GM19025 (cell line): Measurements from ENCODE around the gene SH3PXD2B.
"Not testable (repeated sequence)": the region's sequence is repeated elsewhere in the genome, so short reads cannot be mapped to it uniquely, and the experiment has no call there.

ENCODE experiments used
- ATAC-seq: cut with Tn5 transposase; IDR thresholded peaks from one replicate; pipeline ENCODE4 v1.9.1; 2021; ENCODE audit warnings: mild to moderate bottlenecking, low read depth, moderate library complexity; ENCODE audit not compliant: unreplicated experiment

SH3PXD2B gene

DNA sequence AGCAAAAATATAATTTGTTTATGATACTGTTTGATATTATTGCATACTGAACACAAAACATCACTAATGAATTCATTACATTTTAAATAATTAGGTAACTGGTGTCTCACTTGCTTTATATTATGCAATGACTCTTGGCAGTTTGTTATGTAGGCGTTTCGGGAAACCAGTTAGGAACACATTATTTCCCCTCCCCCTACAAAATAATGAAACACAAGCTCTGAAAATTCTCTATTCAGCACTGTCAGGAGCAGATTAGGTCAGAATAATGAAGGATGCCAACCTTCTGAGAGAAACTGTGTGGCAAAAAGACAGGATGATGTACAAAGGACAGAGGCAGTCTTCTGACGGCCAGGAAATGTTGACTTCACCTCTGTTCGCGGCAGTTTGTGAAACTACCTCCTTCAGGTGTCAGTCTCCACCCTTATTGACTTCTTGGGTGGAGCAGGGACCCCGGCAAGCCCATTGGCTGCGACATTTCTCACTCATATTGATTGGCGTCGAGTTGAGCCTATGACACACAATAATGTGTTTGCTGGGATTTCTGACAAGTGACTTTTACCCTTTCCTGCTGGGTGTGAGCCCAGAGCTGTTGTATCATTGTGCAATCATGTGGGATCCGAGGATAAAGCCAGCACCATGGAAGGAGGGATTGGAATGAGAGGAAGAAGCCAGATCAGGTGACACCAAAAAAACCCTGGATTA lies 33.9 kb downstream of the SH3PXD2B start:
- no peak for ATAC-seq

DNA sequence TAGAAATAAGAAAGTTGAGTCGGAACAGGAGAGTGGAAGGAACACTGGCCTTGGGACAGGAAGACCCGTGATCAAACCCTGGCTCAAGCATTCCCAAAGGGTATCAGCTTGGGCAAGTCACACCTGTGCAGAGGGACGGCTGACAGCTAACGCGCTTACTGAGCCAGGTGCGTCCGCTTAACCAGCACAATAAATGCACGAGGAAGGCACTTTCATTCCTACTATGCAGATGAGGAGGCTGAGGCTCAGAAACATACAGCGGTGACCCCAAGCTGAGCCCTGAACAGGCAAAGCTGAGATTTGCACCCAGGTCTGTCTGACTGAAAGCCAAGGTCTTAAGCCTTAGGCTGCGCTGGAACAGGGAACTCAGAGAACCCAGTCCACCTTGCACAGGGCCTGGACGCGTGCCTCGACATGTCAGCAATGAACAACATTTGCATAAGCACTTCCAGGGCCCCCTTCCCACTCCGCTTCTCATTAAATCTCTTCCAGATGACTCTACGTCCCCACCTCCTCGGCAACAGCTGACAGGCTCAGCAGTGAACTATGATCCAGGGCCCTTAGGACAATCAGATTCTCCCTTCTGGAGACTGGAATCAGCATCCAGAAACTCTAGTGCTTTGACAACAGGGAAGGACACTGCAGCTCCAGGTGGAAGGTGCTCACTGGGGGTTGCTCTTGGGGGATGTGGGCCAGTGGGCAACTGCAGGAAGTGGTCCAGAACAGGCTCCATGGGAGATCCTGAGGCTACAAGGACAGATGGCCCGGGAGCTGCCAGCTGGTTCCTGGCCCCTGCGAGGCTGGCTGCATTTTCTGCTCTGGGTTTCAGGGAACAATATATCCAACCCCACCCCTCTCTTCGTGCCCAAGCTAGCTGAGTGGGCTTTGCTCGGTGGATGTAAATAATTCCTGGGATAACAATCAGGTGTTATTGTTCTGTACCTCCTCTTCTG lies 35.2 kb downstream of the SH3PXD2B start:
- ATAC-seq: no peak

DNA sequence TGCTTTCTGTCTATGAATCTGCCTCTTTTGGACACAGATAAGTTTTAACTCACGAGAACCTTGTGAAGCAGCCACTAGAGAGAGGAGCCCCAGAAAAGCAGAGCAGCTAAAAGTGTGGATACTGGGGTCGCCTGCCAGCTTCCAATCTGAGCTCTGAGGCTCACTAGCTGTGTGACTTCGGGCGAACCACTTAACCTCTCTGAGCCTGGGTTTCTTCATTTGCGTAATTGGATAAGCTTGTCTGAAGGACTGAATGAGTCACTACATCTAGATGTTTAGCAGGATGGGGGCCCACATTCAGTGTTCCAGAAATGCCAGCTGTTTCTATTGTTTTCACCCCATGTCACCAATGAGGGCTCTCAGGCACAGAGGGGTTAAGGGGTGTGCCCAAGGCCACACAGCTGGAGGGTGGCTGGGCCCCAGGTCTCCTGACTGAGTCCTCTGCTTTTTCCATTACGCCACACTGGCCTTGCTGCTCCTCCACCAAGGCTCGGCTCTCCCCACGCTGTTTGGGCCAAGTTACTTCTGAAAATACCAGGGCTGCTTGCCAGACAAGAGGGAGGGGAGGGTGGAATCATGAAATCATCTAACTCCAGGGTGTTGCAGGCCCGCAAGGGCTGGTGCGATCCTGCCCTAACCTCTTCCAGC lies 36.2 kb downstream of the SH3PXD2B start:
- ATAC-seq: no peak

DNA sequence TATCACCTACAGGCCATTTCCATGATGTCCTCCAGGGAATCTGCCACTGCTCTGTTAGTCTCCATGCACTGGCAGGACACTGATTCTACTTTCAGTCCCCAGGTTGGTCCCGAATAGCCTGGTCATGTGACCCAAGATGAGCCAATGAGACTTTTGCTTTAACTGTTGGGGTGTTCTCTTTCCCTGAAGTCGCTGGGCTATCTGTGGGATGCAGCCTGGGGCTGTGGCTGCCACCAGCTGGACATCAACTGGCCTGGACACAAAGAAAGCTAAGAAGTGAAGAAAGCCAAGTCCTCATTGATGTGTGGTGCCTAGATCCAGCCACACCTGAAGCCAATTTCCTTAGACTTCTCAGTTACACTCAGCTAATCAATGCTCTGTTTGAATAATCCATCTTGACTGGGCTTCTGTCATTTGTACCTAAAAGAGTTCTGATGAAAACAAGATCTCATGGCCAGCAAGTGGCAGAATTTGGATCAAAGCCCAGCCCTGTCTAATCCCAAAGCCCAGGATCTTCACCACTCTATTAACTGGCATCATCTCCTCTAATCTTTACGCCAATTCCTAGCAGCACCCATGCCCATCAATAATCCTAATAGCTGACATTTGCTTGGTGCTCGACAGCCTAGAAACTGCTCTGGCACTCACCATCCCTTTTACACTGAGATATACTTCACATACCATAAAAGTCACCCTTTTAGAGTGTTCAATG lies 37.0 kb downstream of the SH3PXD2B start:
- no peak for ATAC-seq

DNA sequence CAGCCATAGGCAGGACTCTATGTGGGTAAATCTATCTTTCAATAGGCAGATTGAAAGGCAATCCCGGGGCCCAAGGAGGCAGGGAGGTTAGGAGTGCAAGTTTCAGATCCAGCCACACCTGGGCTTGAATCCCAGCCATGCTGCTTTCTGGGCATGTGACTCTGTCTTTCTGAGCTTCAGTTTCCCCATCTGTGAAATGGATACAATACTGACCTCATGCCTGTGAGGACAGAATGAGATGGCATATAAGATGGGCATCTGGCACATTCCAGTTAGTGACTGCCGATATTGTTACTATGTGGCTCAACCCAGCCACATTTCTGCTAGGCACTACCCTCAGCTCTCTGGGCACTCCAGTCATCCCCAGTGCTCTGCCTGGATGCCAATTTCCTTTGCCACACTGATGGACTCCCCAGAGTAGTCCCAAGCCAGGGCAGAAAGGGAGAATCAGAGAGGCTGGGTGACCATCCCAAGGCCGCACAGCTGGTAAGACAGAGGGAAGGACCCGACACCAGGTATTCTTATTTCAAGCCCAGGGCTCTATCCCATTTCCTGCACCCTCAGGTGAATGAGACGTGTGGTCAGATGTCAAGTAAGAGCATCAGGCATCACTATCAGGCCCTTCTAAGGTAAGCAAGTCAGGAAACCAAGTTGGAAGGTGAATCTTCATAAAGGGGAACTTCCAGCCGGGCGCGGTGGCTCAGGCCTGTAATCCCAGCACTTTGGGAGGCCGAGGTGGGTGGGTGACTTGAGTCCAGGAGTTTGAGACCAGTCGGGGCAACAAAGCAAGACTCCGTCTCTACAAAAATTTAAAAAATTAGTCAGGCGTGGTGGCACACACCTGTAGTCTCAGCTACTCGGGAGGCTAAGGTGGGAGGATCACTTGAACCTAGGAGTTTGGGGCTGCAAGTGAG lies 38.7 kb downstream of the SH3PXD2B start:
- ATAC-seq: no peak

DNA sequence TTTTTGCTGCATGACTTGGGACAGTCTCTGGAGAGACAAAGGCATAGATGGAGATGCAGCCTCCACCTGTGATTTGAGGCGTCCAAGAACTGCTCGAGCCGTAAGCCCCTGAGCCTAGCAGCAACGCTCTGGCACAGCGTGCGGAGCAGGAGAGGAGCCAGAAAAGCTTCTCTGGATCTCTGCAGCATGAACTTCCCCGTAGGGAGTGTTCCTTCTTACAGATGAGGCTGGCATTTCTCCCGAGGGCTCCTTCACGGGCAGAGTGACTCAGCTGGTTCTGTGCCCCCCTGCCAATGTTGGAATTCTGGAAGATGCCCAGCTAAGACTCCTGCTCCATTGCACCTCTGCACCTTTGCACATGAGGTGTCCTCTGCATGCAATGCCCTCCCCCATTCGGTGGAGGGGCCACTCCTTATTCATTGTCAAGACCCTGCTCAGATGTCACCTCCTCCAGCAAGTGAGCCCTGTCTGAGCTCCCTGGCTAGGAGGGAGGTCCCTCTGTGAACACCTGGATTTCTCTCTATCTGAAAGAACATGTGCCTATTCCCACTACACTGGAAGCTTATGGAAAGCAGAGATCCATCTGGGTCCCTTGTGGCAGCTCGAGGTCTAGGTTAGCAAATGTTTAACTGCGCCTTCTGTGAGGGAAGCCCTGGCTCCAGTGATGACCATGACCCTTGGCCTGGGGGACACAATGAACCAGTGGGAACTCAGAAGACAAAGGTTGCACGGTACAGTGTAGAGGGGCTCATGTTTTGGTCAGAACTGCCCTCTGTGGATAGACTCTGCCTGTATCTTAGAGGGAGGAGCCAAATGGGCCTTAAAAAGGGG lies 39.6 kb downstream of the SH3PXD2B start:
- no peak for ATAC-seq

DNA sequence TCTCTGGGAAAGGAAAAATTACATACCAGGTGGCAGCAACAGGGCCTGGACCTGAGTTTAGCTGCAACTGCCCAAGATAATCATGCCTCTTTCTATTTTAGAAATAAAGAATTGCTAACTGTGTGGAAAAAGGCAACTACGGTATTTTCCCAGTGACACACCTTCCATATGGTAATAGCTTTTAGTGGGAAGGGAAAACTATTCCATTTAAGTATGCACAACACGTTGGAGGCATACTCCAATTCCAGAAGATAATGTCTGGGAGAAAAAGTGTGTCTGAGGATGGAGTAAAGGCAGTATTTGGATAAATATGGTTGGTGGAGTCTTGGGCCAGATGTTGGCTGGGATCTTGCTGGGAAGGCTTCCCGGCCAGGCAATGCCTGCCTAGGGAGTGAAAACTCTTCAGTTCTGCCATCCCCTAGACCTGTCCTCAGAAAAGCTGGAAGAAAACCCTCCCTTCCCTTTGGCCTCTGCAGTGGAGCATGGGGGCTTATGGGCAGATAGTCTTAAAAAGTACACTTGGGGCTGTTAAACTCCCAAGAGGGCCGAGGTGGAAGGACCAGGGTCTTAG lies 40.6 kb downstream of the SH3PXD2B start:
- ATAC-seq: no peak

DNA sequence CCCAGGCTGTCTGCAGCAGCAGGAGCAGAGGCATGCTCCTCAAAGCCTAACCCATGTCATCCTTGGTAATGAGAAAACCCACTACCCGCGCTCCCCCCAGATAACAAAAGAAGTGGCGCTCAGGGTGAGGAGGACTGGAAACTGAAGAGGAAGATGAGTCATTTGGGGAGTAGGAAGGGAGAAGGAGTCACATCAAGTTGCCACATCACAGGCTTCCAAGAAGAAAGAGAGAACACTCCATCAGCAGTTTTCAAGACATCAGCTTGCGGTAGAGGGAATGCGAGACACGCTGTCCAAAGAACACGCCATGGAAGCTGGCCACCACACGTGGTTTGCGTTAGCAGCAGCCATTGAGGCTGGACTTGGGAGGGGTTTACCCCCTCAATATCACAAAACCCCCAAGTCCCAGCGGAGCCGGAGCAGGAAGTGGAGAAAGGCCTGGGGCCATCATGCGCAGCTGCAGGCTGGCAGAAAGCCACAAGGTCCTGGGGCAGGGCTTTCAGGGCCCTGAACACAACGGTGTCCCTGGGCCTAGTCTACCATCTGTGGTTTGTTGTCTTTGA lies 41.5 kb downstream of the SH3PXD2B start:
- ATAC-seq: no peak

DNA sequence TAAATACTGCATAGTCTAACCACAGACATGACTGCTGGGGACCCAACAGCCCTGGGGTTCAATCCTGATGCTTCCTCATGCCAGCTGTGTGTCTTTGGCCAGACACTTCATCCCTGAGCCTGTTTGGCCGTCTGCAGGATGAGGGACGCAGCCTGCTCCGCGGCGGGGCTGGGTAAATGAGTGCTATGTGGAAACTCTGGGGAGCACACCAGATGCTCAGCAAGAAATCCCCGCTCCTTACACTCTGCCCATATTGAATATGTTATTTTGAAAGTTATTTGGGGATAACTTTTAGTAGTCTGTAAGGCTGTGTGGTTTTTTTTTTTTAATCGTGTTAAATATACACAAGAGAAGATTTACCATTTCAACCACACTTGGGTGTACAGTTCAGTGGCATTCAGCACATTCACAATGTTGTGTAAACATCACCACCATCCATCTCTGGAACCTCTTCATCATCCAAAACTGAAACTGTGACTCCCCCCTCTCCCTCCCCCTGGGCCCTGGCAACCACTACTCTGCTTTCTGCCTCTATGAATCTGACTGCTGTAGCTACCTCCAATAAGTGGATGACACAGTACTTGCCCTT lies 42.7 kb downstream of the SH3PXD2B start:
- ATAC-seq: no peak

DNA sequence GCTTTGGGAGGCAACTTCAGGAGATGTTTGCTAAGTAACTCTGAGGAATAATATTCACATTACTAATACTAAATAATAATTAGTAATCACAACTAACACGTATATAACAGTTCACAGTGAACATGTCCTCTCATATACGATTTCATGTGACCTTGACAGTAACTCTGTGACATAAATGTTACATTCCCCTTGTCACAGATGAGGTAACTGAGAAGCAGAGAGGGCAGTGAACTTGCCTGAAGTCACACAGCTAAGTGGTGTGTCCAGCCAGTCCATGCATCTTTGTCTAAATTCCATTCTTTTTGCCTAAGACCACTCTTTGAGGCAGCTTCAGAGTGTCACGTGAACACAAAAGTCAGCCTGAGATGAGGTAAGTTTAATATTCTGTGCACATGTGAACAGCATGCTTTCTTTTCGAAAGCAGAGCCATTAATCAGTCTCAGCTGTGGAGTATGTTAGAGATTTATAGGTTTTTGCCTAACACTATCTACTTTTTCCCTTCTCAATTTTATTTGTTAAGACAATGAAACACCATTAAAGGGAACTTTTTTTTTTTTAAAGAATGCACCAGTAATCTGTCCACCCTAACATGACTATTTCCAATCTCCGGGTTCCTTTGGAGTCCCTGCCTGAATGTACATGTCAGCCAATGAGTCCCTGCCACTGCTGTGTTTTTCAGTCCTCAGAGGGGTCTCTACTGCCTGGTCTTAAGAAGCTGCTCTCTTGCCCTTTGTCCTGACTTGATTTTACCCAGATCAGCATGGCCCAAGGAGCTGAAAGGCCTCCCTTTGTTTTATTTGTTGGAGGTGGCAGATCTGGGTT lies 43.5 kb downstream of the SH3PXD2B start:
- no peak for ATAC-seq

DNA sequence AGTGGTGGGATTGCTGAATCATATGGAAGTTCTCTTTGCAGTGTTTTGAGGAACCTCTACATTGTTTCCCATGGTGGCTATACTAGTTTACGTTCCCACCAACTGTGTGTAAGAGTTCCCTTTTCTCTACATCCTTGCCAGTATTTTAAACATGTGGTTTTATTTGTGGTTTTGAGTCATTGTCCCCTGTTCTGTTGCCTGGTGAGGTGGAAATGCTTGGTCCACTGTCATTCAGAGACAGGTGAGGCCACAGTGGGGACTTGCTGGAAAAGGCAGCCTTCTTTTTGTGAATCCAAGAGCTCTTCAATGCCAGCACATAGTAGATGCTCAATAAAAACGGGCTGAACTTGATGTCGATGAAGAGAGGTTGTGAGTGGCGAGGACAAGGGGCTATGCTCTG lies 44.2 kb downstream of the SH3PXD2B start:
- no peak for ATAC-seq

DNA sequence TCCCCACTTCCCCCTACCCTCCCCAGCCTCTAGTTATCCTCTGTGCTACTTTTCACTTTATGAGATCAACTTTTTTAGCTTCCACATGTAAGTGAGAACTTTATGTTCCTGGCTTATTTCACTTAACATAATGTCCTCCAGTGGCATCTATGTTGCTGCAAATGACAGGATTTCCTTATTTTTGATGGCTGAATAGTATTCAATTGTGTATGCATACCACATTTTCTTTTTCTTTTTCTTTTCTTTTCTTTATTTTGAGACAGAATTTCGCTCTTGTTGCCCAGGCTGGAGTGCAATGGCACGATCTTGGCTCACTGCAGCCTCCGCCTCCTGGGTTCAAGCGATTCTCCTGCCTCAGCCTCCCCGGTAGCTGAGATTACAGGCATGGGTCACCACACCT lies 44.8 kb downstream of the SH3PXD2B start:
- not testable (repeated sequence) for ATAC-seq

DNA sequence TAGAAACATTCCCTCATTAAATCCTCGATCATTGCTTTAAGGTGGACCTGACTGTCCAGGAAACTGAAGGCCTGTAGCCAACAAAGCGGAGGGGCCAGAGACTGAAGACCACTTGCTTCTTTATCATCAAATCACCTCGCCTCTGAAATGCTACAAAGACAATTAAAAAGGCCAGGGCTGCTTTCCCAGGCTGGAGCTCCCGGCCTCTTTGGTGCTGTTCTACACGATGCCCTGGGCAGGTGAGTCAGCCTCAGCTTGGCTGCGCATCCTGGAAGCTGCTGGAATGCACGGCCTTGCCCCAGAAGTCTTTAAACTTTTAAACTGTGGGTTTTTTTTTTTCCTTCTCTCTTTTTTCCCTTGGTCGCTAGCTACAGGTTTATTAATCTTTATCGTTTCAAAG lies 46.5 kb downstream of the SH3PXD2B start:
- ATAC-seq: no peak

DNA sequence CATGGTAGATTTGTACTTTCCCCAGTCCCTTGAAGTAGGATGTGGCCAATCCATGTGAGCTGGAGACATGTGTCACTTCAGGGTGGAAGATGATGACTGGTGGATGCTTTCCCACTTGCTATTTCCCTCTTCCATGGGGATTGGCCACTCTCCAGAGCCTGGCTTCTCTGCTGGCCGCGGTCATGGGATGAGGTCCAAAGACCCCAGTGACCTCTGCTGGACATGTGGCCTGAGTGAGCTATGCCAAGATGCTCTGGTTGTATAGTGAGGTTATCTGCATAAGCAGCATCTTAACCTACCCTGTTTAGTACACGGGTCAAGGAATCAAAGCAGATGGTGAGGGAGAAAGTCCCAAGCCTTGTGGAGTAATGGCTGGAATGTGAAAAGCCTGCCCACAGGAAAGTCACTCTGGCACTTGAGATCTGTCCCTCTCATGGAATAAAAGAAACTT lies 47.1 kb downstream of the SH3PXD2B start:
- ATAC-seq: no peak

DNA sequence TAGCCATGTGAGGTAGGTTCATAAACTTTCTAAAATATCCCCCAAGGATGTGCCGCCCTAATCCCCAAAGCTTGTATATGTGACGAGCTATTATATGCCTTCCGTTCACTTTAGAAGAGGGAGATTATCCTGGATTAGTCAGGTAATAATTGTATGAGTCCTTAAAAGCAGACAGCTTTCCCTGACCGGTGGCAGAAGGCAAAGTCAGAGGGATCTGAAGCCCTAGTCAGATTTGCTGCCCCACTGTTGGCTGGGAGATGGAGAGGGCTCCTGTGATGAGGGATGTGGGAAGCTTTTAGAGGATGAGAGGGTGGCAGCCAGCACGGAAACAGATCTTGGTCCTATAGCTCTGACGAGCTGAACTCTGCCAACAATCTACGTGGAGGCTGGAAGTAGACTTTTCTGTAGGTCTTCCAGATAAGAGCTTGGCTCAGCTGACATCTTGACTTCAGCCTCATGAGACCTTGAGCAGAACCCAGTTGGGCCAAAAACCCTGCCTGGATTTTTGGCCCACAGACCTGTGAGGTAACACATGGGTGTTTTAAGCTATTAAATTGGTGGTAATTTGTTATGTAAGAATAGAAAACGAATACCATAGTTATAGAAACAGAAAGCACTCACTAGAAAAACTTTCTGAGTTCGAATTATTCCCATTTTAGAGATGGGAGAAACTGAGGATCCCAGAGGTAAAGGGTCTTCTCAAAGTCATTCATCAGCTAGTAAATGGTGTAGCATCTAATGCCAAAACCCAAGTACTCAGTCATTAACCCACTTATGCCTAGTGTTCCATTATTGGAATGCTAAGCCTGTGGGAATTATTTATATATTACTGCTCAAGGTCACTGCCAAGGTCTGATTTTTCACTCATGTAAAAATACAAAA lies 48.9 kb downstream of the SH3PXD2B start:
- ATAC-seq: no peak

DNA sequence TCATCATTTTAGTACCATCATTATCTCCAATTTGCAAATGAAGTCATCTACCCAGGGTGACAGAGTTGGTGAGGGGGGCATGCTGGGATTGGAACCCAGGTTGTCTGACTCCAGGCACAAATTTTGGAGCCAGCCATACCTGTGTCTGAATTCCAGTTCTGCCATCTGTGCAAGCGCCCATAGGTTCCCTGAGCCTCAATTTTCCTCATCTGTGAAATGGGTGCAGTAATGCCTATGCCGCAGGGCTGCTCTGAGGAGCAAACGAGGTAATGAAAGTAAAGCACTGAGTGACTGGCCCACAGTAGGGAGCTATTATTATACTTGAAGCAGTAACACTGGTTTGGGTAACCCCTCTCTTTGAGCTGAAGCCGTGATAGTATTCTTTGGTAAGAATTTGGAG lies 49.6 kb downstream of the SH3PXD2B start:
- ATAC-seq: no peak
